ENCODE results near the gene ST14.
"Not testable (repeated sequence)": the region's sequence is repeated elsewhere in the genome, so short reads cannot be mapped to it uniquely, and the experiment has no call there.

ST14 gene

DNA sequence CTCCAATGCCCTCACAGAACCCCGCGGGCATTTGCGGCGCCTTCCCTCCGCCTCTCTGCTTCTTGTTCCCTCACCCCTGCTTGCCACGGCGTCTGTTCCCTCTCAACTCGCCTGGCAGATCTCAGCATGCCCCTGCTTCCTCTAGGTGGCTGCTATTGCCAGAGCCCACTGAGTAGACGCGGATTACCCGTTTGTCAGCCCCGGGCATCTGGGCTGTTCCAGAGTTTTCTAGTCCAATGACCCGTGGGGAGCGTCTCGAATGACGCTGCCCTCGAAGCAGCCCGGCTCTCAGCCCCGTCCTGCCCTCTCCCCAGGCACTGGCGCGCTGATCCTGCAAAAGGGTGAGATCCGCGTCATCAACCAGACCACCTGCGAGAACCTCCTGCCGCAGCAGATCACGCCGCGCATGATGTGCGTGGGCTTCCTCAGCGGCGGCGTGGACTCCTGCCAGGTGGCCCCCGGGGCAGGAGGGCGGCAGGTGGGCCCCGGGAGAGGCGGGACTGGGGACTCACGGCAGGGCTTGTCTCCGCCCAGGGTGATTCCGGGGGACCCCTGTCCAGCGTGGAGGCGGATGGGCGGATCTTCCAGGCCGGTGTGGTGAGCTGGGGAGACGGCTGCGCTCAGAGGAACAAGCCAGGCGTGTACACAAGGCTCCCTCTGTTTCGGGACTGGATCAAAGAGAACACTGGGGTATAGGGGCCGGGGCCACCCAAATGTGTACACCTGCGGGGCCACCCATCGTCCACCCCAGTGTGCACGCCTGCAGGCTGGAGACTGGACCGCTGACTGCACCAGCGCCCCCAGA, 49.7 kb downstream of the ST14 start:
- no peak for DNase-seq (ENCODE audit: low read depth)

DNA sequence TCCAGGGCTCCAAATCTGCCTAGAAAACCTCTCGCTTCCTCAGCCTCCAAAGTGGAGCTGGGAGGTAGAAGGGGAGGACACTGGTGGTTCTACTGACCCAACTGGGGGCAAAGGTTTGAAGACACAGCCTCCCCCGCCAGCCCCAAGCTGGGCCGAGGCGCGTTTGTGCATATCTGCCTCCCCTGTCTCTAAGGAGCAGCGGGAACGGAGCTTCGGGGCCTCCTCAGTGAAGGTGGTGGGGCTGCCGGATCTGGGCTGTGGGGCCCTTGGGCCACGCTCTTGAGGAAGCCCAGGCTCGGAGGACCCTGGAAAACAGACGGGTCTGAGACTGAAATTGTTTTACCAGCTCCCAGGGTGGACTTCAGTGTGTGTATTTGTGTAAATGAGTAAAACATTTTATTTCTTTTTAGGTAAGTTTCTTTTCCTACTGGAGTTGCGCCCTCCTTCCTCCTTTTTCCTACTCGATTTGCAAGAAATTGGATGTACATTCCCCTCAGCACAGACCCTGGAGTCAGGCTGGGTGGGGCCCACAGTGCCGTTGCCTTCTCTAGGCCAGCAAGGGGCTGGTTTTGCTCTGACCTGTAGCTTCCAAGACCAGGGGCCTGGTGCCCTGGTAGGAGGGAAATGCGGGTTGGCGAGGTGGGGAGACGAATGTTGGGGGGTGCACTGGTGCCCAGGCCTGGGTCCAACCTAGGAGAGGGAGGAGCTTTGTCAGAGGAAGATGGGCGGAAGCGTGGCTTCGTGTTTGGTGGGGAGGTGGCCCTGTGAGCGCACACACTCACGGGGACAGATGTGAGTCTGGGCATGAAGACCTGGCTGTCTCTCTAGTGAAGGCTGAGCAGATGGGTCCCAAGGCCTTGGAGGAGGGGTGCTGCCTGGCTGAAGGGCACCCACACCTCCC, 50.6 kb downstream of the ST14 start:
- no peak for DNase-seq (ENCODE audit: low read depth)

DNA sequence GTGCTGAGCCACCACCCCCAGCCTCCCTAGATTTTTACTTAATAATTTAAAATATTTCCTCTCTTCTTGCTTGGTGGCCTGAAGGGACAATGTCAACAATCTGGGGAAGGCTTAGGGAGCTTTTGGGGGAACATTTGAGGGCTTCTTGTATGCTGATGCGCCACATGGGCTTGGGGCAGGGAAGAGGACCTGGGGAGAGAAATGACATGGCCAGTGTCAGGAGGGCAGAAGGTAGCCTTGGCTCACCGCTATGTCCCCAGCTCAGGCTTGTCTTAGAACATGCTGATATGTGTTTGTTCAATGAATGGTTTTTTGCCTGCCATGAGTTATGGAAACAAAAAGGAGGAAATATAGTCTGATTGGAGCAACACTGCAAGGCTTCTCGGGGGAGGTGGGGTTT, 51.6 kb downstream of the ST14 start:
- DNase-seq (ENCODE audit: low read depth) = no peak

DNA sequence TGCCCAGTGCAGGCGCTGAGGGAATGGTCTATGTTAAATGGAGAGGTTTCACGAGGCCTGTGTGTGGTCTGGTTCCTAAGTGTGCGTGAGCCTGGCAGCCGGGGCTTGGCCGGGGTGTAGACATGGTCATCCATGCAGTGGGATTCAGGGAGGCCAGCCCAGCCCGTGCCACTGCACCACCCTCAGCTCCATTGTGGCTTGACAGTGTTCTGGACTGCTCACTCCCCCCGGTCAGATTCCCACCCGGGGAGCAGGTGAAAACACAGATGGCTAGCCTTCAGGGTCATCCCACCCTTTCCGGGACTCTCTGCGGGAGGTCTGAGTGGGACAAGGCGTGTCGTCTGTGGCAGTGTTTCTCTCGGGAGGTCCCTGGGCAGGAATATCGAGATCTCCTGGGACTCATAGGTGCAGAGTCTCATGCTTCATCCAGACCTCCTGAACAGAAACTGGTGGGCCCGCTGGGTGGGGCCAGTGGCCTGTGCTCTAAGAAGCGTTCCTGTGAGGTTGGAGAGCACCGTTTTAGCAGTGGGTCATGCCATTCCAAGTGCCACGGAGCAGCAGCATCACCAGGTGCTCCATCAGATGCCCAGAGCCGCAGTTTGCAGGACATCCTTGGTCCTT, 52.3 kb downstream of the ST14 start:
- no peak for DNase-seq (ENCODE audit: low read depth)

DNA sequence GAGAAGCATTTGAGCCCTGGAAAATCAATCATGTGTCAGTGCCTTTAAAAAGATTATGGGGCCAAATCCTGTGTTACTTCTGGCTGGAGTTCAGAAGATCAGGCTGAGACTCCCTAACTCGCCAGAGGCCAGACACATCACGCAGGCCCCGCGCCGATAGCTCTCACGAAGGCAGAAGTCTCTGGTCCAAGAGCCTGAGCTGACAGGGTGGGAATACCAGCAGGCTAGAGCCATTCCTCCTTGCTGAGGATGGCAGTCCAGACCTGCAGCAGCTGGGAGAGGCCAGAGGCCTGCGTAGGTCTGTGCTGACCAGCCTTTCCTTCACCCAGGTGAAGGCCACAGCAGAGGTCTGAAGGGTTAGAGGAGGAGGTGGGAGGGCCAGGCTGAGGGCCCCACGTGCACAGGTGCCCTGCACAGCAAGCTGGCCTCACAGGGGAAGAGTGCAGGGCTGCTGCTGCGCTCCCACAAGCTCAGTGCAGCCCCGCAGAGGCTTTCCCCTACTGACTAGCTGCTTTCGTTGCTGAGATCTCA, 52.9 kb downstream of the ST14 start:
- no peak for DNase-seq (ENCODE audit: low read depth)

DNA sequence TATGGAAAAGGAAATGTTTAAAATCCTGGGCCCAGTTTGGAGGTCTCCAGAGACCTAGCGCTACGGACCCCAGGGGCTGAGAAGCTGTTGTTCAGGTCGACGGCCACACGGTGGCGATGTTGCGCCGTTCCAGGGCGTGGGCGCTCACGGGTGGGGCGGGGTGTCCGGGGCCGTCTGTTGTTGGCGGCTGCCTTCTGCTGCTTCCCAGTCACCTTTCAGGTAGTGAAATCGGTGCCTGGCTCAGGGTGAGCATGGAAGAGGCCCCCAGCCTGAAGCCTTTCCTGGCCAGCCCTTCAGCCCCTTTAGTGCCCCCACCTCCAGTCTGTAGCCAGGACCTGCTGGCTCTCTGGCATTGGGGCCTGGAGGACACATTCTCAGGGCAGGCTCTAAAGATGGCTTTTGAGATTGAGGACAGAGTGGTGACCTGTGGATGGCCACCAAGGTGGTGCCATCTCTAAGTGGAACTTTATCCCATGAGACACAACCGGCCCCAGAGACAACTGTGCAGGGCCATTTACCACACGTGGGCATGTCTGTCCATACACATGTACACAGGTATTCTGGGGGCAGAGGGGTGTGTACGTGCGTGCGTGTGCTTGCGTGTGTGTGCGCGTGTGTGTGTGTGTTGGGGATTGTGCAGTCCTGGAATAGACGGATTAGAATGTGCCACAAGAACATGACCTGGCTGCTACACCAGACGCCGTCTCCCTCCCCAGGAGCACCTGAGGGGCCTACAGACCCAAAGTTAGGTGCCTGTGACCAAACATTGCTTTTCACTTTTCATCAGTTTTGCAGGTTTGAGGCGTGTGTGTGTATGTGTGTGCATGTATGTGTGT, 53.8 kb downstream of the ST14 start:
- no peak for DNase-seq (ENCODE audit: low read depth)

DNA sequence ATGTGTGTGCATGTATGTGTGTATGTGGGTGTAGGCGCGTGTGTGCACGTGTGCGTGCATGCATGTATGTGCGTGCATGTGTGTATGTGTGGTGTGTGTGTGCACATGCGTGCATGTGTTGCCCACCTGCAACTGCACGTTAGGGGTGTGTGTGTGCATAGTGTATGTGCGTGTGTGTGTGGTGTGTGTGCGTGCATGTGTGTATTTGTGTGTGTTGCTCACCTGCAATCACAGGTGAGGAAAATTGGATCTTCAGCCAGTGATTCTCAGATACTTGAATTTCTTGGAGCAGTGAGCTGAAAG, 54.3 kb downstream of the ST14 start:
- no peak for DNase-seq (ENCODE audit: low read depth)

DNA sequence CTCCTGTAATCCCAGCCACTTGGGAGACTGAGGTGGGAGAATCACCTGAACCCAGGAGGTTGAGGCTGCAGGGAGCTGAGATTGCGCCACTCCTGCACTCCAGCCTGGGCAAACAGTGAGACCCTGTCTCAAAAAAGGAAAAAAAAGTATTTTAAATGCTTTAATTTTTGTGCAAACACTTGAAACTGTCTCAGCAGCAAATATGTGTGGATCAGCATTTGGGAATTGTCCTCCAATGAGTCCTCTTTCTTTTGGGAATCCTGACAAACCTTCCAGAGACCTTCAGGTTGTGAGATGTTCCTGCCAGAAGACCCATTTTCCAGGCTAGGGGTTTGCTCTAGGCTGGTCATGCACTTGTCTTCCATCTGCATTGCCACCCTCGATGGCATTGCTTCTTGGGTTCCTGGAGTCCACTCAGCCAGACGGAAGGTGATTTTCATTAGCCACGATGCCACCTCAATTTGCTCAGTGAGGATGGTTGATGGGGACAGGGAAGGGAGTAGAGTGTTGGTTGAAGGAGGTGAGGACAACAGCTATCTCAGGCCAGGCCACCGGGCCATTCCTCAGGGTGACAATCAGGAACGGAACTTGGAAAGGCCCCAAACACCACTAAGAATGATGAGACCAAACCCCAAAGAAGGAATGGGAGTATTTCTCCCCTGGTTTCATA, 55.4 kb downstream of the ST14 start:
- DNase-seq (ENCODE audit: low read depth) = no peak

DNA sequence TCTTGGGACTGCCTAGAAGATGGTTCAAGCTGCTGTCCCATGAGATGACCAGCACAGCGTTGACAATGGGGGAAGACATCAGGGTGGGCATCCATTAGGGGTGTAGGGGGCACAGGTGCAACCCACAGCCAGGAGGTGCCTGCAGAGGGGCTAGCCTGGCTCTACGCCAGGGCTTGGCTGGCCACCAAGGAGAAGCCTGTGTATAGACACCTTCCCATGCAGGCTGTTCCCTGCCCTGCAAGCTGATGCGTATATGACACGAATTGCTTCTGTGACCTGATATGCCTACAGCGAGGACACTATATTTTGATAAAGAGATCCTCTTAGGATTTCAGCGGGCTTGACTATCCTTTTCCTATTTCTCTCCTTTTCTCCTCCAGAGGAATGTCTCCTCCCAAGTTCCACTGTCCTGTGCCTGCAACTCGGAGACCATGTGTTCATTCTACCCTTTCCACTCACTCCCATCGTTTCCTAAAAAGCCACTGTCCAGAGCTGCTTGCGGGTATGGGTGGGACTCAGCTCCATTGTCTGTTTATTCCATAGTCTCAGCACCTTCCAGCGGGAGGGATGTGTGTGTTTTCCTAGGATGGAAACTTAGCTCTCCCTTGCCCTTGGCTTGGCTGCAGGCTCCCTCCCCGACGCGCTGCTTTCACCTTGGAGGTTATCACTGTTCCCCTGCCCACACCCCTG, 56.1 kb downstream of the ST14 start:
- DNase-seq (ENCODE audit: low read depth) = no peak

DNA sequence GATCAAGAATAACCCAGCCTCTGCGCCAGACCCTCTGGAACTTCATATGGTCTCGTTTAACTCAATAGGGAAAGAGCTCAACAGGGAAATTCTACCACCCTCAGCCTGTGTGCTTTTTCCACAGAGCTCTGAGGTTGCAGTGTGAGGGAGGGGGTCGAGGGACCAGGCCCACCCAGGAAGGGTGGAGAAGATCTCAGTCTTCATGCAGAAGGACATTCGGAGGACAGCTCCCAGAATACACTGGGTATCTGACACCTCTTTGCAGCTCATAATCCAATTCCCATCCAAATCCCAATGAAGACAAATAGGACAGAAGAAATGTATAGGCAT, 56.6 kb downstream of the ST14 start:
- no peak for DNase-seq (ENCODE audit: low read depth)

DNA sequence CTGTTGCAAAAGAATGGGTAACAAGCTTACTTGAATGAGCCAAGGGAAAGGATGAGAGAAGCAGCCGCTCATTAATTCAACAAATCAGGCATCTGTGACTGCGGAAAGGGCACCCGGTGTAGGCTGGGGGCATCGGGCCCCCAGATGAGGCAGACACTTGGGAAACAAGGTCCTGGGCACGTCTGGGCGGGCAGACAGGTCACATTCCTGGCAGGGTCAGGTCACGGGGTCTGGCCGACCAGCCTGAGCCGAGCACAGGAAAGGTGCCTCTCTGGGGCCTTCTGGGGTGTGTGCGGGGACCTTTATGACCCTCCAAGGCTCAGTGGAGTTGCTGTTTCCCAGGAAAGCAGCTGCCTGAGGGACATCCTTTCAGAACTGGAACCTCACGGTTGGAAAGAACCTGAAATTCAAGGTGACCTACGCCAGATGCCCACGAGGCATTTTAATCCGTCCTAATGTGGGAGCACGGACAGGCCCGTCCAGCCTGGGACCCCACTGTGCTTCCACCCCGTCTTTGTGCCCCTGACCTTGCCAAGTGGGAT, 57.1 kb downstream of the ST14 start:
- no peak for DNase-seq (ENCODE audit: low read depth)

DNA sequence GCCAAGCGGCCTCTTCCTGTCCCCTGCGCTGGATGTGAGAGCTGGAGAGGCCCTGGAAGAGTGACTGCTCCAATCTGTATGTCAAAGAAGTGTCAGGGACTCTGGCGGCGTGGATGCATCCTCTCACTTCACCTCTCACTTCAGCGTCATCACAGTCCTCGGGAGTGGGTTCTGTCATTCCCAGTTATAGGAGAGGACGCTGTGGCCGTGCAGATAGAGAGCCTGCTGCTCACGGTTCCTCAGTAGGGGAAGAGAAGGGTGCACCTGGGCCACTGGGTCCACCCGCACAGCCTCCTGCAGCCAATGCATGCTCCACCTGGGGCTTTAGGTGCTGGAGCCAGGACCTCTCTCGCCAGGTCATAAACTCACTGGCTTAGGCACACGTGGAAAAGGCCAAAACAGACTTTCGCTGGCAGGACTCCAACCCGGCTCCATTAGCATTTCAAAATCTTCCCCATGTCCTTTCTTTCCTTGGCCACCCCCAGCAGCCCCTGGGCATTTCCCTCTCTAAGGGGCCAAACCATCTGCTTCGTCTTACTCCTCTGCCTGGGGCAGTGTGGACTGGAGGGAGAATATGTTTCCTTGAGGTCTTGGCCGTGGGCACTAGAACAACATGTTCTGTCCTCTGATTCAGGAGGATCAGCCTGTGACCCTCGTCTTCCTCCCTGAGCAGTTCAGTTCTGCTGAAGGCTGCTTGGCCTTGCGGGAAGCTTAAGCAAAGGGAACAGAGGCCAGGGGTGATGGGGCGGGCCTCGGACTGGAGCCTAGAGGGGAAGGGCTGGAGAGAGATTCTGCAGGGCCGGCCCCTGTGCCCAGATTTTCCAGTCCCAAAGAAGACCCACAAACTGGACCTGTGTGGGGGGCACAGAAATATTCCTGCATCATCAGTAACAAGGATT, 57.8 kb downstream of the ST14 start:
- no peak for DNase-seq (ENCODE audit: low read depth)

DNA sequence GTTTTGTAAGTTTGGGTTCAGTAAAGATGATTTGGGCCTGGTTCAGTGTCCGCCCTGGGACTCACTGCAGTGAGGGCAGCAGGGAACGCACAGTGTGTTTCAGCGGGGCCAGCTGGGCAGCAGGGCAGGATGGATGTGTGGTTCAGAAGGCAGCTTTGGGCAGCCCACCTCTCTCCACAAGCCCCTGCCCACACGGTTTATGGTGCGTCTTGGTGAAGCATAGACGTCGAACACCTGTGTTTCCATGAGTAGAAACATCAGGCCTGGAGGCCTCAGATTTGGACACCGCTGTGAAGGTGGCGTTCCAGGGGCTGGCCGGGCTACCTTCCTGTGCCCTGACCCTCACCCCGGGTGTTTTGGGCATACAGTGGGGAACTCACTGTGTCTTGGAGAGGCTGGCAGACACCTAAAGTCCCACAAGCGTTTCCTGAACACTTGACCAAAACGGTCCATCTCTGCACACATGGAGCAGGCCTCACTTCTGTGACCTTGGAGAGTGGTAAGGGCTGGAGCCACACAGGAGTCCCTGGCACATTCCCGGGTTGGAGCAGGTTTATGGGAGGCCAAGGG, 59.0 kb downstream of the ST14 start:
- no peak for DNase-seq (ENCODE audit: low read depth)

DNA sequence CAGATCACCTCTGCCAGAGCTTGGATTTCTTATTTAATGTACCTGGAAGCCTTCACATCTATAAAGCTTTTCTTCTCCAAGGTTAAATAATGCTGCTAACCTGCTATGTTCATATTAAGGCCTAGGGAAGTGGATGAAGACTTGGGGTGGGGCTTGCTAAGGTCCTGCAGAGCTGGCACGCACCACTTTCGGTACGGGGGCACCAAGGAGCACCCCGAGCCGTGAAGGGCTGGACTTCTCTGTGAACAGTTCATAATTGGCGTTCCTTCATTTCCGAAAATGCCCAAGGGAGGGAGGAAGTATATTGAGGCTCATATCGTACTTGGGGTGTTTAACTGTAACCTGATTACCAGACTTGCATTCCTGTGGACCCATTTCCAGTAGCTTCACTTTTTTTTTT, 59.6 kb downstream of the ST14 start:
- DNase-seq (ENCODE audit: low read depth) = no peak

DNA sequence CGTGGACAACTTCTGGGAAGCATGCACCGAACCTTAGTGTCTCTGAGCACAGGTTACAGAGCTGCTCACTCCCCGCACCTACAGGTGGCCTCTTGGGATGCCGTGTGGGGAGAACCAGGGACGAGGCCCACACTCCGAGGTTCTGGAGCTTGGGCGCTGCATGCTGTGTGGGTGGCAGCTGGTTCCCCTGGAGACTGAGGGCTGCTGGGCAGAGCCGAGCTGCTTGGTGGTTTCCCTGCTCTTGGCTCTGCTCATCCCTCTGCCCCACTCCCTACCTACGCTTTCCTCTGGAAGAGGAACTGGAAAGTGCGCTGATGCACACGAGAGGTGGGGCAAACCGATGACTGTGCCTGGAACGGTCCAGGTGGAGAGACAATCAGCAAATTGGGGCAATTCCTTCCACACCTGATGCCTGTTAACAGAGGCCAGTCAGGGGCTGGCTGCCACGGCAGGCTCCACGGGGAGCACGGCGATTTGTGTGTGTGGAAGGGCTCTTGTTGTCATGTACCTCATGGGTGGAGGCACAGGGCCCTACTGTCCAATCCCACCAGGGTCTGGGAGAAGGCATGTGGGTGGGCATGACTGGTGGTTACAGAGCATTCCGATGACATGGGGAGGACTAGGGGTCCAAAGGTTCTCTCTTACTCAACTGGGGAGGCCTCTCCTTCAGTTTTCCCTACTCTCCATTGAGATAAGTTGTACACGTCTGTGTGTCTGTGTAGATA, 60.9 kb downstream of the ST14 start:
- DNase-seq (ENCODE audit: low read depth) = no peak

DNA sequence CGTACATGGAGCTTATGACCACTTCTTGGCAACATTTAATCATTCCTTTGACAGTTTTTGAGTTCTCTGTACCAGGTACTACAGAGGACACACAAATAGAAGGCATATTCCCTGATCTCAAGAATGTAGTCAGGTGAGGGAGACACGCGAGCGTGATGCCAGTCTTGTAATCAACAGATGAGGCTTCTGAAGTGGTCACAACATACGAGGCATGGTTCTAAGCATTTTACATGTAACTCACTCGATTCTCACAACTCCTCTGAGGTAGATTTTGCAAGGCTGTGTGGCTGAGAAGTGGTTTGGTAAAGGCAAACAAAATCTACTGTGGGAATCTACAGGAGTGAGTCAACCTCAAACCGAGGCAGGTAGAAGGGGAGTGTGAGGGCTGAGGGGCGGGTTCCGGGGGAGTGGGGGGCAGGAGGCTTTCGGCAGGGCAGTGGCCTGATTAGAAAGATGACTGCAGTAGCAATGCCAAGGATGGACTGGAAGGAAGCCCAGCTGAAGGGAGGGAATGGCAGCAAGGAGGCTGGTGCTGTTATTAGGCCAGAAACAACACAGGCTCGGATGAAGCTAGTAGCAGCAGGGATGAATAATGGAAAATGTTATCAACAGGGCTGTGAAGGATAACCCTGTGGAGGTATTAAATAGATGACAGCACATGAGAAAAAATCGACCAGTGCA, 63.8 kb downstream of the ST14 start:
- DNase-seq (ENCODE audit: low read depth) = no peak

DNA sequence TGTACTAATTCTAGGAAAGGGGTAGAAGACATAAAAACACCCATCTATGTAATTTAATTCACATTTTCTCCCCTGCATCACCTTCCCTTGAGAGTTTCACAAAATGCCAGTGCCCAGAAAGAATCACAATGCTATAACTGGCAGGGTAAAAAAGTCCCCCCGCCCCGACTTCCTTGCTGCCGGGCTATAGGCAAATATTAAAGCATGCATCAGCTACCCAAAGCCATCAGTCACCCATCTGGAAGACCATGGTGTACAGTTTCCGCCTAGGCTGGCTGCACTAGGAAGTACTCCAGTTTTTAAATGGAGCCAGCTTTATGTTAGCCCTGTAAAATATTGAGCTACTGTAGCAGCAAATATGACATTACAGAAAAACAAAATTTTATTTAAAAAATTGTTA, 67.8 kb downstream of the ST14 start:
- DNase-seq (ENCODE audit: low read depth) = no peak

DNA sequence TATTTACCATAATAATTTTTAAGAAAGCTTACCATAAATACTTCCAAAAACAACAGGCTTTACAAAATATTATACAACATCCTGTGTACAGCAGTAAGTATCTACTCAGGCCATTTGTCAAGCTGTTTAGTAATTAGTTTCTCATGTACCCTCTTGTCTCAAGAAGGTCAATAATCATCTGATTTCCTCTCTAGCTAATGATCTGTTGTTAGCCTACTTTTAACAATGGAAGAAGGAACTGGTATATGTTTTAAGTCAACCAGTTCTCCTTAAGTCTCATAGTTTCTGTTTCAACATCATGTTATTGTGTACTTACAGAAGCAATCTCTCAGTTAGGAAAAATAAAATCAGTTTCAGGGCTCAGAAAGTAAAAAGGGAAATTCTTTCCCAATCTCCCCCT, 73.9 kb downstream of the ST14 start:
- not testable (repeated sequence) for DNase-seq (ENCODE audit: low read depth)

Measured in non-pigmented ciliary epithelial cell (primary cell).